GM19193 (cell line): ENCODE measurements around the gene IL18BP.

ENCODE experiments used
- POLR2A ChIP-seq: IDR thresholded peaks from 4 replicates; pipeline ENCODE4 v1.6.1; 2011; ENCODE audit not compliant: insufficient read depth, insufficient read length; ENCODE audit errors: extremely low read depth

Gene IL18BP

DNA sequence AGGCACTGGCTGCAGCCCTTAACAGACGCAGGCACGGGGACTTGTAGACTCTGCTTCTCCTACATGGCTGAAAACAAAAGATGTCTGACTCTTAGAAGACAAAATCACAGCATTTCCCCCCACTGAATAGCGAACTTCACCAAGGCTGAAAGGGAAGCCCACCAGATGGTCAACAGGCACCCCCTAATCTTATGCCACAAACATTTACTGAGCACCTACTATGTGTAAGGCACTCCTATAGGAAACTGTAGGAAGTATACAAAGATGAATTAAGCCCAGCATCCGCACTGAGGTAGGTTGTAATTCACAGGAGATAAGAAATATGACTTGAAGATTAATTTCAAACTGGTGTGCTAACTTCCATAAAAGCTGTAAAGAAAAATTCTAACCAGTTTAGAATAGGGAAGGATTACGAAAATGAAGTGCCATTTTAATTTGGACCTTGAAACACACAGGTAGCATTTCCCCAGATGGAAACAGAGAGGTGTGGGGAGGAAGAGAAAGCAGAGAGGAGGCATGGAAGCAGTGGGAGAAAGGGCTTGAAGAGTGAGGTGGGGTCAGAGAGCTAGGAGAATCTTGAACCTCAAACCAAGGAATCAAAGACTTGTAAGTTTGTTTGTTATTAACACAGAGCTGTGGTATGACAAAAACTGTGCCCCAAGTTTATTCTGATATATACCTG, 43.5 kb downstream of the IL18BP start:
- TF ChIP-seq POLR2A, result no peak

DNA sequence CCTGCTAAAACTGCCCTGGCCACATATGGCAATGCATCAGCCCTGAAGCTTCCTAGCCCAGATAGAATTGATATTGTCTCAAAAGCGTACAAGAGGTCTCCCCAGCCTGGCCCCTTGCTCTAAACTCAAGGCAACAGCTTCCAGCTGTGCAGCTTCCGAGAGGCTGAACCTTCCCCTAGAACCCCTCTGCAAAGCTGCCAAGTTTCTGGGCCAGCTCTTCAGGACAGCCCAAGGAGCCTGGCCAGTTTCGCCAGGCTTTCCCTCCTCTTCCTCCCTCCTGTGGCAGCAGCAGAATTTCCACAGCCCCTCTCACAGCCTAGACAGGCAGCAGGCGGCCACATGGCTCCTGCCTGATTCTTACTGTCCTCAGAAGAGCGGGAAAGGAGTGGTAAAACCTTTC, 47.1 kb downstream of the IL18BP start:
- TF ChIP-seq POLR2A, result no peak

DNA sequence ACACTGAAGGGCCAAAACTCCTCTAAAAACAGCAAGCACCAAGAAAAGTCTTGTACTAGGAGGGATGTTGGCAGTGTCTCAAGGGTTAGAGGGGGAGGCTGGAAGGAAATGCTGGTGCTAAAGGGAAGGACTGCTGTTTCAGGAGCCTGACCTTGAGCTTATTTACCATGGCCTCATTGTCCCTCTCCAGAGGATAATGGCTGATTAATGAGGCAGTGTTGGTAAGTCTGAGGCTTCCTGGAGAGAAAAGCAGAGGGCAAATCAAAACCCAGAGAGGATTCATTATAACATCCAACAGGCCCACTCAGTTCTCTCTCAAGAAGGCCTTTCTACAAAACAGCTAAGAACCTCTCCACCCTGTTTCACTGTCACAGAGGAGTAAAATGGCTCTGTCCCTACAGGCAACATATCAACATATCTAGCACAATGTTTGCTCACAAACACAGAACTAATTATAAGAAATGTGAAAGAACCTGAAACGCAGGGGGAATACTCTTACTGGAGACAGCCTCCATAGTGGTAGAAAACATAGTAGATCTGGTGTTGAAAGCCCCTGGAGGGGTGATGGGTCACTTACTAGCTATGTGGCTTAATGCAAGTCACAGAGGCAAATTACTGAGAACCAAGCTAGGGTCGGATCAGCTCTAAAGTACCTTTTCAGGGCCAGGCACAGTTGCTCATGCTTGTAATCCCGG, 50.2 kb downstream of the IL18BP start:
- TF ChIP-seq POLR2A, result no peak
